H1 (cell line): ENCODE data around the gene PDE4C. TPM values are rescaled to one million over a fixed set of nuclear protein-coding genes. Genes with fewer than 3 reads are reported as not detected.

Experiments
- CREB1 ChIP-seq: IDR thresholded peaks from 2 replicates; pipeline ENCODE4 v1.6.1; 2012; ENCODE audit warnings: inconsistent platforms
- CTBP2 ChIP-seq: IDR thresholded peaks from 2 replicates; pipeline ENCODE4 v1.7.0; 2011; ENCODE audit warnings: borderline replicate concordance, mild to moderate bottlenecking, moderate library complexity, mixed read lengths, low read length; ENCODE audit not compliant: insufficient read depth, insufficient read length
- GABPA ChIP-seq: IDR thresholded peaks from 2 replicates; pipeline ENCODE4 v1.6.1; 2011; ENCODE audit warnings: mild to moderate bottlenecking, low read length, moderate library complexity, borderline replicate concordance; ENCODE audit not compliant: insufficient read depth
- POLR2AphosphoS5 ChIP-seq: IDR thresholded peaks from 2 replicates; pipeline ENCODE4 v1.6.1; 2011; ENCODE audit warnings: low read depth, low read length
- polyA plus RNA-seq, 7 experiments: library from polyadenylated mRNA; depleted of rRNA in 3 of 7; stranded (reverse) in 5 of 7; unstranded in 2 of 7; fragments of >200 nt in 5 of 7; fragments of 200-250 nt in 2 of 7; gene quantifications; 1 replicate in 5 of 7; 2 replicates in 1 of 7; 4 replicates in 1 of 7; pipeline versions ENCODE4 v1.2.1 to v1.2.3, GENCODE V29; 2011 to 2013; ENCODE audit warnings: missing spikeins in 2 of 7, mixed read lengths in 2 of 7
- total RNA-seq: library from RNA; stranded (reverse); fragmentation: NEBNext Ultra II Directional; extraction: Animal tissue kit (Norgen Biotek cat#: 25700); gene quantifications from 2 replicates; pipeline ENCODE4 v1.2.1, GENCODE V29; 2021
- TF ChIP-seq, protein P1 (sequence below), 3 experiments: IDR thresholded peaks; 1 replicate in 2 of 3; 2 replicates in 1 of 3; pipeline versions ENCODE4 v1.5.1 to v1.6.1; 2011; ENCODE audit warnings: low read length in 3 of 3, mild to moderate bottlenecking in 3 of 3, inconsistent platforms in 2 of 3, low read depth in 1 of 3, moderate library complexity in 1 of 3; ENCODE audit not compliant: insufficient read depth in 1 of 3; ENCODE audit errors: control extremely low read depth in 1 of 3
- TF ChIP-seq, protein P2 (sequence below): IDR thresholded peaks from 2 replicates; pipeline ENCODE4 v1.6.1; 2011; ENCODE audit warnings: low read depth, mild to moderate bottlenecking, low read length; ENCODE audit not compliant: insufficient read depth
- TF ChIP-seq, protein P3 (sequence below): IDR thresholded peaks from 2 replicates; pipeline ENCODE4 v1.6.1; 2011; ENCODE audit warnings: low read length, improper control_type of control experiment

PDE4C gene
- total and polyA plus RNA-seq, 2 of the 8 experiments (the other 6 are each of a cell fraction or from before 2014, with no cell fraction given): 2.7 to 3.1 TPM

DNA sequence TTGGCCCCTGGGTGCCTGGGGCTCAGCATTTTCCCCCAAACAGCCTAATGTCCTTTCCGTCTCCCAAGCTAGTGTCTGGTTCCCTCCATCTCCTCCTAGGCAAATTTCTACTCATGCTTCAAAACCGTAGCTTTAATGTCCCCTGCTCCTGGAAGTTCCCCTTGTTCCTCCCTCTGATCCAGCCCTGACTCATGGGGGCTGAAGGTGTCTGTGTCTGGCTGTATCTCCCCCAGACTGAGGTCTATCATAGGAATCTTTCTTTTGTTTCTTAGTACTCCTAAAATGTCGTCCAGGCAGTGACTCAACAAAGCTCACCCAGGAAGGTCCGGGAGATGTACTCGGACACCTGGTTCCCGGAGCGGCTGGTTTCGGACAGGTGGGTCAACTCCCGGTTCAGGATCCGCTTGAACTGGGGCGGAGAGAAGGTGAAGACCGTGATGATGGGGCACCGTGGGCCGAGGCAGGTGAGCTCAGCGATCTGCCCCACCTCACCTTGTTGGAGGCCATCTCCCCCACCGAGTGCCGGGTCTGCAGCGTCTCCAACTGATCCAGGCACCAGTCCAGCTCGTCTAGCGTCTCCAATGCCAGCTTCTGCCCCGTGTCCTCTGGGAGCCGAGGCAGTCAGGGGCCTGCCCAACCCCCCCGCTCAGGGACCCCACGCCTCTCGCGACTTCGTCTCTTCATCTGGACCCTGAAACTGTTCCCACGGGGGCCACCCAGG is 6.2 kb downstream of the PDE4C start (continued):
- TF ChIP-seq GABPA (no peak), POLR2AphosphoS5 (no peak), CTBP2 (no peak), CREB1 (no peak)
- TF ChIP-seq, protein P1, sequence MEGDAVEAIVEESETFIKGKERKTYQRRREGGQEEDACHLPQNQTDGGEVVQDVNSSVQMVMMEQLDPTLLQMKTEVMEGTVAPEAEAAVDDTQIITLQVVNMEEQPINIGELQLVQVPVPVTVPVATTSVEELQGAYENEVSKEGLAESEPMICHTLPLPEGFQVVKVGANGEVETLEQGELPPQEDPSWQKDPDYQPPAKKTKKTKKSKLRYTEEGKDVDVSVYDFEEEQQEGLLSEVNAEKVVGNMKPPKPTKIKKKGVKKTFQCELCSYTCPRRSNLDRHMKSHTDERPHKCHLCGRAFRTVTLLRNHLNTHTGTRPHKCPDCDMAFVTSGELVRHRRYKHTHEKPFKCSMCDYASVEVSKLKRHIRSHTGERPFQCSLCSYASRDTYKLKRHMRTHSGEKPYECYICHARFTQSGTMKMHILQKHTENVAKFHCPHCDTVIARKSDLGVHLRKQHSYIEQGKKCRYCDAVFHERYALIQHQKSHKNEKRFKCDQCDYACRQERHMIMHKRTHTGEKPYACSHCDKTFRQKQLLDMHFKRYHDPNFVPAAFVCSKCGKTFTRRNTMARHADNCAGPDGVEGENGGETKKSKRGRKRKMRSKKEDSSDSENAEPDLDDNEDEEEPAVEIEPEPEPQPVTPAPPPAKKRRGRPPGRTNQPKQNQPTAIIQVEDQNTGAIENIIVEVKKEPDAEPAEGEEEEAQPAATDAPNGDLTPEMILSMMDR (IDR thresholded peaks at IDR 0.05; ENCODE audit: control extremely low read depth in 1 of 3, insufficient read depth in 1 of 3, low read depth in 1 of 3, low read length in 3 of 3): no peak
- TF ChIP-seq, protein P2, sequence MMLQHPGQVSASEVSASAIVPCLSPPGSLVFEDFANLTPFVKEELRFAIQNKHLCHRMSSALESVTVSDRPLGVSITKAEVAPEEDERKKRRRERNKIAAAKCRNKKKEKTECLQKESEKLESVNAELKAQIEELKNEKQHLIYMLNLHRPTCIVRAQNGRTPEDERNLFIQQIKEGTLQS: no peak
- TF ChIP-seq, protein P3, sequence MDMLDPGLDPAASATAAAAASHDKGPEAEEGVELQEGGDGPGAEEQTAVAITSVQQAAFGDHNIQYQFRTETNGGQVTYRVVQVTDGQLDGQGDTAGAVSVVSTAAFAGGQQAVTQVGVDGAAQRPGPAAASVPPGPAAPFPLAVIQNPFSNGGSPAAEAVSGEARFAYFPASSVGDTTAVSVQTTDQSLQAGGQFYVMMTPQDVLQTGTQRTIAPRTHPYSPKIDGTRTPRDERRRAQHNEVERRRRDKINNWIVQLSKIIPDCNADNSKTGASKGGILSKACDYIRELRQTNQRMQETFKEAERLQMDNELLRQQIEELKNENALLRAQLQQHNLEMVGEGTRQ: no peak
- TF ChIP-seq, all 59 proteins: peak for 0
